Activated CD4-positive, alpha-beta T cell treated with anti-CD3 and anti-CD28 coated beads, Interleukin-2, amount 10 ng/mL, durations not matched to agents 24 days and 14 days (primary cell): ENCODE measurements around the gene CPEB3. TPM values are rescaled to one million over a fixed set of nuclear protein-coding genes. Genes with fewer than 3 reads are reported as not detected.
"Not testable (repeated sequence)": the region's sequence is repeated elsewhere in the genome, so short reads cannot be mapped to it uniquely, and the experiment has no call there.

Experiments
- DNase-seq: peaks from one replicate; pipeline ENCODE4 v3.0.0; 2022
- H3K27ac Mint-ChIP-seq: one replicate; pipeline ENCODE4 v1.8.0; 2022; ENCODE audit warnings: mild to moderate bottlenecking, mixed read lengths
- H3K27me3 Mint-ChIP-seq: one replicate; pipeline ENCODE4 v1.8.0; 2022; ENCODE audit warnings: mixed read lengths
- H3K36me3 Mint-ChIP-seq: one replicate; pipeline ENCODE4 v1.8.0; 2022; ENCODE audit warnings: low read depth, mild to moderate bottlenecking, mixed read lengths
- H3K4me1 Mint-ChIP-seq: one replicate; pipeline ENCODE4 v1.8.0; 2021; ENCODE audit warnings: mixed read lengths
- H3K4me3 Mint-ChIP-seq: one replicate; pipeline ENCODE4 v1.8.0; 2022; ENCODE audit warnings: mild to moderate bottlenecking, moderate library complexity, mixed read lengths
- H3K9me3 Mint-ChIP-seq: one replicate; pipeline ENCODE4 v1.8.0; 2021; ENCODE audit warnings: mixed read lengths
- intact Hi-C: fragments of 100-400 bp; cut with micrococcal nuclease; formaldehyde crosslinking; loops from one replicate; pipeline ENCODE4 v1.15.1; 2023
- total RNA-seq: library from RNA; stranded (reverse); gene quantifications from 2 replicates; pipeline ENCODE4 v1.2.3, GENCODE V29; 2022

CPEB3 gene
- total RNA-seq, 1 donor from 2014 or later: 2.2 TPM

DNA sequence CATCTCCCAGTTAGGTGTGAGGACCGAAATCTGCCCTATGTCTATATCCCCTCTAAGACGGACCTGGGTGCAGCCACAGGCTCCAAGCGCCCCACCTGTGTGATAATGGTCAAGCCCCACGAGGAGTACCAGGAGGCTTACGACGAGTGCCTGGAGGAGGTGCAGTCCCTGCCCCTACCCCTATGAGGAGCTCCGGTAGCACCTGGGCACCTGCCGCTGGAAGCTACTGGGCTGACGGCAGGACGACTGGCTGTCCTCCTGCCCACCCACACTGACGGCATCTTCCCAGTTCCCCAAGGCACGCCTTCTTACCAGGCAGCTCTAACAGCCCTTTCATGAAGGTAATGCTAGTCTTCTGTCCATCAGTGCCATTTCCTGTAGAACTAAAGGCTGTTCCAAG is 74.3 kb downstream of the CPEB3 start:
- DNase-seq, H3K27me3 Mint-ChIP-seq, H3K9me3 Mint-ChIP-seq, H3K36me3 Mint-ChIP-seq, H3K4me1 Mint-ChIP-seq, H3K4me3 Mint-ChIP-seq, intact Hi-C loops, H3K27ac Mint-ChIP-seq: not testable (repeated sequence)

DNA sequence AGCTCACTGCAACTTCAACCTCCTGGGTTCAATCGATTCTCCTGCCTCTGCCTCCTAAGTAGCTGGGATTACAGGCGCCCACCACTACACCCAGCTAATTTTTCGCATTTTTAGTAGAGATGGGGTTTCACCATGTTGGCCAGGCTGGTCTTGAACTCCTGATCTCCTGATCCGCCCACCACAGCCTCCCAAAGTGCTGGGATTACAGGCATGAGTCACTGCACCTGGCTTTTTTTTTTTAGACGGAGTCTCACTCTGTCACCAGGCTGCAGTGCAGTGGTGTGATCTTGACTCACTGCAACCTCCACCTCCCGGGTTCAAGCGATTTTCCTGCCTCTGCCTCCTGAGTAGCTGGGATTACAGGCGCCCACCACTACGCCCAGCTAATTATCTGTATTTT is 75.7 kb downstream of the CPEB3 start:
- peaks cover 14% of the 10 kb centered on the region for H3K4me1 Mint-ChIP-seq
- H3K36me3 Mint-ChIP-seq, H3K9me3 Mint-ChIP-seq, H3K27me3 Mint-ChIP-seq, DNase-seq, intact Hi-C loops, H3K4me3 Mint-ChIP-seq, H3K27ac Mint-ChIP-seq: not testable (repeated sequence)

DNA sequence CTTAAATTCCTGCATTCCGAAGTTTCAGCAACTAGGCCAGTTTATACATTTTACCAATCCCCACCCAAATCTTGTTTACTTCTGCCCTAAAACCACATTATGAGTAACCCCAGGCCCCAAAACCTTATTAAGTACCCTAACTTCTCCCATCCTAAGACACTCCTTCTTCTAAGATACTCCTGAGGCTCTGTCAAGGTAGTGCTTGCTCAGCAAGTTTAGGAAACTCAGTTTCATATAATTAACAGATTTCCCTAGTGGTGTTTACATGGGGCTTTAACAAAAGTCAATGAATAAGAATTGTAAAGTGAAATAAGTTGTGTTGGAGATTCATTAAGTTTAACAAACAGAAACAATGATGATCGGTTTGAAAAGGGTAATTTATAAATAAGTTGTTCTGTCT is 77.8 kb downstream of the CPEB3 start:
- Mint-ChIP-seq H3K36me3 (peaks cover 5% of the 10 kb centered on the region), H3K27me3 (peaks cover 3% of the 10 kb centered on the region), H3K27ac (no peak overlapping the region), H3K4me1 (peaks cover 16% of the 10 kb centered on the region), H3K4me3 (no peak overlapping the region), H3K9me3 (no peaks in the 10 kb centered on the region)
- no peak for DNase-seq
- intact Hi-C loops: loop anchor here (5.0 kb wide), 1 partner anchor 111 kb away; no protein-coding TSS in a partner anchor

GRCh38 chr10:92208736-92209135 is 82.1 kb downstream of the CPEB3 start:
- intact Hi-C loops: no loop called here
- DNase-seq: no peak

GRCh38 chr10:92208157-92208720 is 82.6 kb downstream of the CPEB3 start:
- H3K27me3 Mint-ChIP-seq: peaks cover 3% of the 10 kb centered on the region
- intact Hi-C loops: no loop called here
- H3K9me3 Mint-ChIP-seq: no peaks in the 10 kb centered on the region
- no peak overlapping the region for H3K4me3 Mint-ChIP-seq
- peaks cover 13% of the 10 kb centered on the region for H3K4me1 Mint-ChIP-seq
- peaks cover 4% of the 10 kb centered on the region for H3K36me3 Mint-ChIP-seq
- DNase-seq: no peak
- H3K27ac Mint-ChIP-seq: no peak overlapping the region

More at GRCh38 chr10:92208736-92209135, 82.1 kb downstream of the CPEB3 start:
- peaks cover 3% of the 10 kb centered on the region for H3K27me3 Mint-ChIP-seq
- H3K36me3 Mint-ChIP-seq: peaks cover 4% of the 10 kb centered on the region
- H3K9me3 Mint-ChIP-seq: no peaks in the 10 kb centered on the region
- H3K27ac Mint-ChIP-seq: no peak overlapping the region
- H3K4me1 Mint-ChIP-seq: peaks cover 14% of the 10 kb centered on the region
- no peak overlapping the region for H3K4me3 Mint-ChIP-seq

GRCh38 chr10:92207061-92207460 is 83.8 kb downstream of the CPEB3 start:
- Mint-ChIP-seq H3K36me3 (peaks cover 4% of the 10 kb centered on the region), H3K4me1 (peaks cover 9% of the 10 kb centered on the region), H3K9me3 (no peaks in the 10 kb centered on the region), H3K27me3 (peaks cover 3% of the 10 kb centered on the region), H3K27ac (no peak overlapping the region), H3K4me3 (no peak overlapping the region)
- intact Hi-C loops: no loop called here
- no peak for DNase-seq

GRCh38 chr10:92203919-92204623 is 86.8 kb downstream of the CPEB3 start:
- H3K4me1 Mint-ChIP-seq: peaks cover 4% of the 10 kb centered on the region
- no peaks in the 10 kb centered on the region for H3K27me3 Mint-ChIP-seq
- intact Hi-C loops: no loop called here
- H3K9me3 Mint-ChIP-seq: no peaks in the 10 kb centered on the region
- peaks cover 2% of the 10 kb centered on the region for H3K36me3 Mint-ChIP-seq
- H3K4me3 Mint-ChIP-seq: no peak overlapping the region
- no peak for DNase-seq
- H3K27ac Mint-ChIP-seq: no peak overlapping the region

- H3K27me3 Mint-ChIP-seq: no peaks in the 10 kb centered on the region
- no peak for DNase-seq
- intact Hi-C loops: no loop called here
- no peak overlapping the region for H3K27ac Mint-ChIP-seq
- H3K36me3 Mint-ChIP-seq: peaks cover 2% of the 10 kb centered on the region
- no peaks in the 10 kb centered on the region for H3K9me3 Mint-ChIP-seq
- H3K4me3 Mint-ChIP-seq: no peak overlapping the region
- peaks cover 4% of the 10 kb centered on the region for H3K4me1 Mint-ChIP-seq
Observed at GRCh38 chr10:92202536-92202935, 88.3 kb downstream of the CPEB3 start.

DNA sequence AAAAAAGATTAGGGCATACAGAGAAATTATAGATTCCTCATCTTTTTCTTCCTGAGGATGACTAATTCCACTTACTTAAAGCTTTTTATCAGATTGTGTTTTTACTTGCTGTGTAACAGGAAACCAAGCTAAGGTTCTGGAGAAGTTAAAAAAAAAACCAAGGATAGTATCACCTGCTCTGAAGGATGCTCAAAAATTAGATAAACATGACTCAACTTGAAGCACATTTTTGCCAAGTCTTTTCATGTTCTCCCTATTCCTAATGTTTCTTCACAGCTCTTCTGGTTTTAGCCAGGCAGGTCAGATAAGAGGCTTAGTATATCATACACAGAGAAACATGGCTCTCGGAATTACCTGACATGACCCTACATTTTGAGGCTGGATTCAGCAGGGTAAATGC is 90.3 kb downstream of the CPEB3 start:
- Mint-ChIP-seq H3K4me3 (no peak overlapping the region), H3K27me3 (no peaks in the 10 kb centered on the region), H3K4me1 (peaks cover 4% of the 10 kb centered on the region), H3K36me3 (no peaks in the 10 kb centered on the region), H3K9me3 (no peaks in the 10 kb centered on the region), H3K27ac (no peak overlapping the region)
- intact Hi-C loops: no loop called here
- no peak for DNase-seq

- no peaks in the 10 kb centered on the region for H3K36me3 Mint-ChIP-seq
- no peak overlapping the region for H3K4me3 Mint-ChIP-seq
- no peak overlapping the region for H3K27ac Mint-ChIP-seq
- DNase-seq: no peak
- intact Hi-C loops: no loop called here
- no peaks in the 10 kb centered on the region for H3K9me3 Mint-ChIP-seq
- H3K27me3 Mint-ChIP-seq: no peaks in the 10 kb centered on the region
- no peaks in the 10 kb centered on the region for H3K4me1 Mint-ChIP-seq
Observed at GRCh38 chr10:92187101-92187500, 103.8 kb downstream of the CPEB3 start.

DNA sequence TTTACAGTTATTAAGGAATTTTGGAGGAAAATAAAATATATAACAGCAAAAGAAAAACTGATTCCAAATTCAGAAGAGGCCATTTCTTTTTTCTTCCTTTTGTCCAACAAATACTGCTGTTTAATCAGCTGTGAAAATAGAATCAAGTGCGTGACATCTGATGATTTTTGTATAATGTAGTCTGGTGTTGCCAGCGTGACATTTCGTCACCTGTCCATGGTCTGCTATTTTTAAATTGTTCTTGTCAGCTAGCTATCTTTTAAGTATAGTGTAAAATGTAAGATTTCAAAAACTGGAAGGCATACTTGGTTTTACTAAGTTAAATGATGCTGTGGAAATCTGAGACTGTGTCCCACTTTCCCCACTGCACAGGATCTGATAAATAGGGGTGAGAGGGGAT is 105.9 kb downstream of the CPEB3 start:
- Mint-ChIP-seq H3K27ac (no peak overlapping the region), H3K4me1 (no peaks in the 10 kb centered on the region), H3K27me3 (no peaks in the 10 kb centered on the region), H3K36me3 (no peaks in the 10 kb centered on the region), H3K9me3 (no peaks in the 10 kb centered on the region), H3K4me3 (no peak overlapping the region)
- intact Hi-C loops: no loop called here
- DNase-seq: no peak

DNA sequence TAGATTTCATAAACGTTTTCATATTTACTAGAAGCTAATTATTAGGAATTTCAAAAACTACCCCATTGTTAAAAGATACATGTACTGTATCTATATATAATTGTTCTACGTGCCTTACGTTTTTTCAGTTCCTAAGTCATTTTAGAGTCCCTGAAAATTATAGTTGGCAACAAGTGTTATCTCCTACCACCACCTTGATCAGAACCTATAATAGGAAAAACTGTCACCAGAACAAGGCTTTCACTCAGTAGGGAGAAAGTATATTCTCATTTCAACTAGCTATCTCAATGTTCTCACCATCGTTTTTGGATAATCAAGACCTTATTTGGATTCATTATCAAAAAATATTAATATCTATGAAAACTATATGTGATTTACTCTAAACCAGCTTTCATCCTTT is 107.7 kb downstream of the CPEB3 start:
- DNase-seq: no peak
- intact Hi-C loops: no loop called here
- Mint-ChIP-seq H3K4me1 (no peaks in the 10 kb centered on the region), H3K36me3 (peaks cover 3% of the 10 kb centered on the region), H3K27me3 (no peaks in the 10 kb centered on the region), H3K4me3 (no peak overlapping the region), H3K9me3 (no peaks in the 10 kb centered on the region), H3K27ac (no peak overlapping the region)

DNA sequence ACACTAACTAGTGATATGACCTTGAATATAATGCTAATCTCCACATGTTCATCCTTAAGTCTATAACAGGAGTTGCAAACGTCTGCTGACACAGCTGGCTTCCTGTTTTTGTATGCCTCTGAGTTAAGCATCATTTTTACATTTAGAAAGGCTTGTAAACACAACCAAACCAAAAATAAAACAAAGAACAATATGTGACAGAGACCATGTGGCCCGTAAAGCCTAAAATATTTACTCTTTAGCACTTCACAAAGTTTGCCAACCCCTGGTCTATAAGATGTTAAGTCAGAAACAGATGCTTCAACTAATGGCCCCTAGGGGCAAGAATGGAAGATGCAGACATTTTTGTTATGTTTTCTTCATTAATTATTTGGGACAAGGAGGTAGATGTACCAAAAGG is 109.3 kb downstream of the CPEB3 start:
- Mint-ChIP-seq H3K4me3 (no peak overlapping the region), H3K4me1 (no peaks in the 10 kb centered on the region), H3K27me3 (no peaks in the 10 kb centered on the region), H3K9me3 (no peaks in the 10 kb centered on the region), H3K27ac (no peak overlapping the region), H3K36me3 (peaks cover 3% of the 10 kb centered on the region)
- DNase-seq: no peak
- intact Hi-C loops: no loop called here

- H3K36me3 Mint-ChIP-seq: peaks cover 3% of the 10 kb centered on the region
- H3K27me3 Mint-ChIP-seq: no peaks in the 10 kb centered on the region
- no peak overlapping the region for H3K4me3 Mint-ChIP-seq
- no peak for DNase-seq
- no peak overlapping the region for H3K27ac Mint-ChIP-seq
- no peaks in the 10 kb centered on the region for H3K9me3 Mint-ChIP-seq
- H3K4me1 Mint-ChIP-seq: no peaks in the 10 kb centered on the region
- intact Hi-C loops: no loop called here
Observed at GRCh38 chr10:92180399-92180798, 110.5 kb downstream of the CPEB3 start.

- H3K36me3 Mint-ChIP-seq: peaks cover 3% of the 10 kb centered on the region
Observed at GRCh38 chr10:92177546-92177945, 113.3 kb downstream of the CPEB3 start.

More at GRCh38 chr10:92177546-92177945, 113.3 kb downstream of the CPEB3 start:
- H3K9me3 Mint-ChIP-seq: no peaks in the 10 kb centered on the region
- H3K4me1 Mint-ChIP-seq: no peaks in the 10 kb centered on the region
- no peak for DNase-seq
- no peak overlapping the region for H3K4me3 Mint-ChIP-seq
- no peak overlapping the region for H3K27ac Mint-ChIP-seq
- intact Hi-C loops: no loop called here
- H3K27me3 Mint-ChIP-seq: no peaks in the 10 kb centered on the region
